Activated CD4-positive, alpha-beta T cell treated with anti-CD3 and anti-CD28 coated beads, Interleukin-2, Interleukin-4, amounts not matched to agents 100 ng/mL and 50 ng/mL, durations not matched to agents 16 hours and 8 hours (primary cell): ENCODE measurements around the gene CNGA1.
"Not testable (repeated sequence)": the region's sequence is repeated elsewhere in the genome, so short reads cannot be mapped to it uniquely, and the experiment has no call there.

Source experiments
- DNase-seq: peaks from one replicate; pipeline ENCODE4 v3.0.0-alpha.2; 2020; ENCODE audit warnings: low spot score

CNGA1 gene

DNA sequence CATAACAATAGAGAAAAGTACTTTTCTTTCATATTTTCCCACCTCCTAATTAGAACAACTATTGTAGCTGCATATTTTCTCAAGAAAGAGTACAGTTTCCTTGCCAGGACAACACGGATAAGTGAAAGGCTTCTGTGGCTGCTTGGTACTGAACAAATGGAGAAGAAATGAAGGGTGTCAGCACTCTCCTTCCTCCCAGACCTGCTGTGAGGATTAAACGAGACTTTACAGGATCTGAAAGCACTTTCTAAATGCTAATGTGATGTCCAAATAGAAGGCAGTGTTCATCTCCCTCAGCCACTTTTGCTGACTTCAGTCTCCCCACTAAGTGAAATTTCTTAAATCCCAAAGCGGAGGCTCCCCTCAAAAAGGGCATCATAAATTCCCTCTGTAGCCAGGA is 14.0 kb upstream of the CNGA1 start:
- DNase-seq: no peak

DNA sequence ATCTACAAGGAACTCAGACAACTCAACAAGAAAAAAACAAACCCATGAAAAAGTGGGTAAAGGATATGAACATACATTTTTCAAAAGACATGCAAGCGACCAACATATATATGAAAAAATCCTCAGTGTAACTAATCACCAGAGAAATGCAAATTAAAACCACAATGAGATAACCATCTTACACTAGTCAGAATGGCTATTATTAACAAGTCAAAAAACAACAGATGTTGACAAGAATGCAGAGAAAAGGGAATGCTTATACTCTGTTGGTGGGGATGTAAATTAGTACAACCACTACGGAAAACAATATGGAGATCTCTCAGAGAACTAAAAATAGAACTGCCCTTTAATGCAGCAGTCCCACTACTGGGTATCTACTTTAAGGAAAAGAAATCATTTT is 12.2 kb upstream of the CNGA1 start:
- DNase-seq: no peak

DNA sequence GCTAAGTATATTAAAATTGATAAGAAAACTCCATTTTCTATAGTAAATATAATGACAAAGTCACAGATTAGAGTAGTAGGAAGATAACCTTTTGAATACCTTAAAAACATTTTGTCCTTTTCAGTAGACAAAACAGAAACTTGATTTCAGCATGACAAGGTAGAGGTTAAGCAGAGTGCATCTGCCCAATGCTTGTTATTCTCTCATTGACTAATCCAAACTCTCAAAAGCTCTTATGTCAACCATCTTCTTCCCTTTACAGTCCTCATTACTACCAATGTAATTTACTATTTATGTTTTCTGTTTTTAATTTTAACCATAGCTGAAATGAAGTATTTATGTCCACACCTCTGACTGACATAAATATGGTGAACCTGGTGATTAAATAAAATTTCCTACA is 11.2 kb upstream of the CNGA1 start:
- peak; percentile 15 for DNase-seq

DNA sequence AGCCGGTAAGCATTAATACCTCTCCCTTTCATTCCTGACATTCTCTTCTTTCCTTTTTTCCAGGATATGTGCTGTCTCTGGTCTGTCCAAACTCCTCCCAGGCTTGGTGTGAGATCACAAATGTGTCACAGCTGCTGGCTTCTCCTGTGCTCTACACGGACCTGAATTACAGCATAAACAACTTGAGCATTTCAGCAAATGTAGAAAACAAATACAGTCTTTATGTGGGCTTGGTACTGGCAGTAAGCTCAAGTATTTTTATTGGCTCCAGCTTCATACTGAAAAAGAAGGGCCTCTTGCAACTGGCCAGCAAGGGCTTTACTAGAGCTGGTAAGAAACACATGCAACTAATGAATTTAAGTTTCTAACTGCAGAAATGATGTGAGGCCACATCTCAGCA is 8.5 kb upstream of the CNGA1 start:
- no peak for DNase-seq

DNA sequence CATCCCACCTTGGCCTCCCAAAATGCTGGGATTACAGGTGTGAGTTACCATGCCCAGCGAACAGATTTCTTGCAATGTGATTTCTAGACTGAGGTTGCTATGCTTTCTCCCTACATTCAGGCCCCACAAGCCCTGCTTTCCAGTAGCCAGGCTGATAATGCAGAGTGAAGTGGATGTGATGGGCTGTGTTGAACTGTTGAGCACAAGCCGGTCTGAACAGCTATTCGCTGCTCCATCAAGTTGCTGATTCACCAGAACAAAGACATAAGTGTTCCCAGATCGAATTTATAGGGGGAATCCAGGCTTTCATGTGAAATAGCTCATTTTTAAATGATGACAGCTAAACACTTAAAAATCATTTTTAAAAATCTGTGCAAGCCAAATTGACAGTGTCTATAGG is 8.0 kb upstream of the CNGA1 start:
- no peak for DNase-seq

DNA sequence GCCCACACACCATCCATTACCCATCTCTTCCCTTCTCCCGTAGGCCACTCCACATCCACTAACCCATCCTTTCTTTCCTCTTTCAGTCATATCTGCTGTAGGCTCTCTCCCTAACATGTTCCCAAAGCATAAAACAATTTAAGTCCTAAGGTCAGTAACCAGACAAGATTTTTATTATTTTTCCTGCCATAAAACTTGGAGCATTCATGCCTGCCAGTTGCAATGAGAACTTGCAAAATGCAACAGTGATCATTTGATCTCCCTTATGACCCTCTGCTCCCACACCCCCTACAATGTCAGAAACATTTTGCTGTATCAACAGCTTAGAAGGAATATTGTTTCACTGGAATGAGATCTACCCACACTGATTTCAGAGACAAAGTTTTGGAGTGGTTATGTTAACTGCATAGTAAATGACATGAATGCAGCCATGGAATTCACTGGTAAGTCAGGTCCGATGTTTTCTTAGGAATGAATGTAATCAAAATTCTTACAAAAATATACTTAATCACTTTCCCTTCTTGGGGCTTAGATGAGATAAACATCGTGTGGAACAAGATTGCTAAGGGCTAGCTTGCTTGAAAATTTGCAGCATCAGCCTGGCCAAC is 5.8 kb upstream of the CNGA1 start:
- no peak for DNase-seq

DNA sequence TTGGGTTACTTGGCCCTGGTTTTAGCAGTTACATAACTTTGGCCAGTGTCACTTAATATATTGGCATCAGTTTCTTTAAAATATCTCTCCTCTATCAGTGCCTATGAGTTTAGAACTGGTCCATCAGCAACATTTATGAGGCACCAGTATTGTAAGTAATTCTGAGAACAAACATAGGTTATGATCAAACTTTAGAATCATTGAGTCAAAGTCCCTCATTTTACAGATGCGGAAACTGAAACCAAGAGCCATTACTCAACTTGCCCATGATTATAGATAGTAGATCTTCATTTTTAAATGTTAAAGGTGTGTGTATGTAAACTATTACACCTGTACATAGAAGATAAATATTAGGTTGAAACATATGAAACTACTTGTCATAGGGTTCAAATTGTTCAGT is 4.6 kb upstream of the CNGA1 start:
- DNase-seq: no peak

DNA sequence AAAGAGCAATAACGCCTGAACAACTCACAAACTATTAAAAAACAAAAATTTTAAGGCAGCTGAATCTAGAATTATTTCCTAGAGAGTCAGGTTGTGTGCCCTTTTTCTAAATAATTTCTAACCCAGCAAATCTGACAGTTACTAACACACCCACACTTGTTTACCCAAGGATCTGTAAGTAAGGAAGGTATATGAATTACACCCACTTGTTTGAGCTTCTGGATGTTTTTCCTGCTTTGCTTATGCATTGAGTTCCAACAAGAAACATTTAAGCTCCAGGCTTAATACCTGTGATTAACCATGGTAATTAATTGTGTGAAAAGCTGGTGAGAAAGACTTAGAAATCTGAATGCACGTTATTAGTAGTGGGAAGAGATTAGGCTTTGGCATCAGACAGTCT is 1.6 kb upstream of the CNGA1 start:
- no peak for DNase-seq

DNA sequence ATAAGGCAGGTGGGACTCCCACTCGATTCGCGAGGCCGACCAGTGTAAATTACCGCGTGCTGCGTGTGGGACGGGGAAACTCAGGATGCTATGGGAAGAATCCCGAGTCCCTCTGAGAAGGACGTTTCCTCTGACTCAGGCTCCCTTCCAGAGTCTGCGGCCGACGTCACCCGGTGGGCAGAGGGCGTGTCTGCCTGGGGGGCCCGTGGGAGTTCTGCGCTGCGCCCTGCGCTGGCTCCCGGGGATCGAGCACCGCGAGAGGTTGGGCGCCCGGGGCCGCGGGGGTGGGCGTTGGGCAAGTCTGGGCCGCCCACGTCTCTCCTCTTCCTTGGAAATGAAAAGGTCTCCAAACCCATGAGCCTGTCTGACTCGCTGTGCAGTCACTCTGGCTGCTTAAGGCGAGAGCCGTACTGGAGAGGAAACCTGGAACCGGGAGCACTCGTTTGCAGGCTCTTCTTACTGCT is 659 bp upstream of the CNGA1 start:
- DNase-seq: no peak

DNA sequence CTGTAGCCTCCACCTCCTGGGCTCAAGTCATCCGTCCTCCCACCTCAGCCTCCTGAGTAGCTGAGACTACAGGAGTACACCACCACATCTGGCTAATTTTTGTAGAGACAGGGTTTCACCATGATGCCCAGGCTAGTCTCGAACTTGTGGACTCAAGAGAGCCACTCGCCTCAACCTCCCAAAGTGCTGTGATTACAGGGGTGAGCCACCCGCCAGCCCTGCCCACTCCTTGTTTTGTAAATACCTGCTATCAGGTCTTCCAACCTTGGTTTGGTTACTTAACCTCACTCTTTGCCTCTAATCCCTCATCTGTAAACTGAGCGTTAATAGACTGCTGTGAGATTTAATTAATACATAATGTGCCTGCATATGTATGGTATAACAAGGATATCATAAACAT is 803 bp downstream of the CNGA1 start:
- no peak for DNase-seq

DNA sequence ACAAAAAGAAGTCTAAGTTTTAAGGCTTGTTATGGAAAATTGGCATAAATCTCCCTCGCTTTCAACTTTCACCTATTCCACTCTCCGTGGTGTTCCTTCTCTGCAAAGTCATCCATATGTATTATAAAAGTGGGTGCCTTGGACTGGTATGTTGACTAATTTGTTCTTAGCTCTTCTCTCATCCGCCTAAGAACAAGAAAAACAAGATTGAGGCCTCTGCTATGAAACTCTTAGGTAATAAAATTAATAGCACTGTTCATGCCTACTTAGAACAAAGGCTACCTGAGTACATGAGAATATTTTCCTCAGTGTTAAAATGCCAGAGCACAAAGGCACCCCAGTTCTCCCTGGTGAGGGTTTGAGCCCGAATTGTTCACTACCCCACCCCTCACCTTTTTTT is 1.3 kb downstream of the CNGA1 start:
- DNase-seq: no peak

DNA sequence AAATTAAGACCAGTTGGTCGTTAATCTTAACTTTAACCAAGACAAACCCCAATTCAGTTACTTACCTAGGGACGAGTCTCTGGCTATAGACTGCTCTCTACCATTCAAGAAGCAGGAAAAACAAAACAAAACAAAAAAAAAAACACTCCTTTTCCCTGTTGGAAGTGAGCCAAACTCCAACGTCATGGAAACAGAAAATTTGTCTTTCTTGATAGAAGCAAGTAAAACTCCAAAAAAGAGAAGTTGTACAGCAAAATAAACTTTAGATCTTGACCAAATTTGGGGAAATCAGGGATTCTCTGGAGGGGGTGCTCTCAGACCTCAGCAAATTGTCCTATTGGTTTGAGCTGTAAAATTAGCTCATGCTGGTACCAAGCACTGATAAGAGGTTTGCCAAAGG is 3.7 kb downstream of the CNGA1 start:
- DNase-seq: no peak

DNA sequence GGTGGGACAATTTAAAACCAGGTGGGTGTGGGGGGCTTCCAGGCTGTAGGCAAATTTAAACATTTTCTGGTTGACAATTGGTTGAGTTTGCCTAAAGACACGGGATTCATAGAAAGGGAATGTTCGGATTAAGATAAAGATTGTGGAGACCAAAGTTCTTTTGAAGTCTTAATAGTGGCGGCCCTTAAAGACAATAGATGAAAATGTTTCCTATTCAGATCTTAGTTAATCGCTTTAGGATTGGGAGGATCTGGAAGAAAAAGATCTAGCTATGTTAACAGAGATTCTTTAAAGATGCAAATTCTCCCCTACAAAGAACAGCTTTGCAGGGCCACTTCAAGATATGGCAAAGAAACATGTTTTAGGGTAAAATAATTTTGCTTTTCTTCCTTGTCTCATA is 4.8 kb downstream of the CNGA1 start:
- no peak for DNase-seq

DNA sequence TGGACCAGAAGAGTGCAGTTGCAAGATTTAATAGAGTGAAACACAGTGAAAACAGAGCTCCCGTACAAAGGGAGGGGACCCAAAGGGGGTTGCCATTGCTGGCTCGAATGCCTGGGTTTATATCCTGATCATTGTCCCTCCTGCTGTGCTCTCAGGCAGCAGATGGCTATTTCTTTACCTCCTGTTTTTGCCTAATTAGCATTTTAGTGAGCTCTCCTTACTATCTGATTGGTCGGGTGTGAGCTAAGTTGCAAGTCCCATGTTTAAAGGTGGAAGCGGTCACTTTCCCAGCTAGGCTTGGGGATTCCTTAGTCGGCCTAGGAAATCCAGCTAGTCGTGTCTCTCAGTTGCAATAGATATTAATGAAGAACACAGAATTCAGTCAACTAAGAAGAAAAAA is 5.6 kb downstream of the CNGA1 start:
- DNase-seq: not testable (repeated sequence)

DNA sequence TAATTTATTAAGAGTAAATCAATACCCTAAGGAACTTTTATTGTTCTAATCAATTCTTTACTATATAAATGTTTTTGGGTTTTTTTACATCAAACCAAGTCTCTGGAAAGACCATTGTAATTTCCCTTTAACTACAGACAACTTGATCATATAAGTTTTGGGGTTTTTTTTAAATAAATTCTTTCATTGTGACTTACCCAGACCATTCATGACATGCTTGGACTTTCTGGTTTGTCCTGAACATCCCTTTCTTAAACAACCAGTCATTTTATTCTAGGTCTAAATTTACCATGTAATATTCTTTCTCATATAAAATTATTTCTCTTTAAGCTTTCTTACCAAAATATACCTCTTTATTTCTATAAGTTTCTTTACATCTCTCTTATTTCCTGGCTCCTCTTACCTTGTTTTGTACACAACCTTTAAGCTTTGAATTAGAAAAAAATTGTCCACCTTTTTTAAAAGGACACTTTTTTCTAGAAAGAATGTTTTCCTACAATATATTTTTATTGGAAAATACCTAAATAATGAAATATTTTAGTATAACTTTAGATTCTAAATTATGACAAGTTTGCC is 8.4 kb downstream of the CNGA1 start:
- no peak for DNase-seq

DNA sequence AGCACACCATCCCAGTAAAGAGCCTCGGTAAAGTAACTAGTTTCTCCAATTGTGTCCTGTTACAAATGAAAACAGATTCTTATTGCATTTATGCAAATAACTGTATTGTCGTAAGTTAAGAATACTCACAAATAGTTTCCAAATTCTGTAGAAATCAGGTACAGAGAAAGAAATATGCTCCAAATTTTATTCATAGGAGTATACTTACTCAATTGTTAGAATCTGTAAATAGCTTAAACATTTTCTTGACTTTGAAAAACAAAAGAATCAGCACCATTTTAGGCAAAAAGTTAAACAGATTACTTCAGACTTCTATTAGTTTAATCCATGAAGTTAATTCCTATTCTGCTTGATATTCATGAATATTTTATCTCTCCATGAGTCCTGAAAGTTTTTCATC is 10.7 kb downstream of the CNGA1 start:
- DNase-seq: no peak

DNA sequence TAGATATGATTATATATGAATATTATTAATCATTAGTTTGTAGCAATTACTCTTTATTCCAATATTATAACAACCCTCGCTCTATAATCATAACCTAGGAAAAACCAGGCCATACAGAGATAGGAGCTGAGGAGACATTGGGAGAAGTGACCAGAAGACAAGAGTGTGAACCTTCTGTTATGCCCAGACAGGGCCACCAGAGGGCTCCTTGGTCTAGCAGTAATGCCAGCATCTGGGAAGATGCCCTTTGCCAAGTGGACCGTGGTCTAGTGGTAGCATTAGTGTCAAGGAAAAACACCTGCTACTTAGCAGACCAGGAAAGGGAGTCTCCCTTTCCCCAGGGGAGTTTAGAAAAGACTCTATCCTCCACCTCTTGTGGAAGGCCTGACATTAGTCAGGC is 12.9 kb downstream of the CNGA1 start:
- peak; percentile 11 for DNase-seq

DNA sequence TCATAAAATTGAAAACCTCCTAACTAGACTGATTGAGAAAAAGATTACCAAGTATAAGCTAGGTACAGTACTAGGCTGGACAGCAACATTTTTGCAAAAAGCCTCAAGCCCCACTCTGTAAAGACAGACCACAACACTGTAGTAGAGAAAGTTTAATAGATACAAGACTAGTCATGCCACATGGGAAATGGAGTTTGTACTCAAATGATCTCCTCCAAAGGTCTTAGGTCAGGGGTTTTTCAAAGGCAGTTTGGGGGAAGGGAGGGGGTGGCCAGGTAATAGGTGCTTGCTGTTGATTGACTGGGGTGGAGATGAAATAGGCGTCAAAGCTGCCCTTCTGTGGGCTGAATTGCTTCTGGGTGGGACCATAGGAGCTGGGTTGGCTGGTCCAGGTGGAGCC is 14.2 kb downstream of the CNGA1 start:
- DNase-seq: no peak

DNA sequence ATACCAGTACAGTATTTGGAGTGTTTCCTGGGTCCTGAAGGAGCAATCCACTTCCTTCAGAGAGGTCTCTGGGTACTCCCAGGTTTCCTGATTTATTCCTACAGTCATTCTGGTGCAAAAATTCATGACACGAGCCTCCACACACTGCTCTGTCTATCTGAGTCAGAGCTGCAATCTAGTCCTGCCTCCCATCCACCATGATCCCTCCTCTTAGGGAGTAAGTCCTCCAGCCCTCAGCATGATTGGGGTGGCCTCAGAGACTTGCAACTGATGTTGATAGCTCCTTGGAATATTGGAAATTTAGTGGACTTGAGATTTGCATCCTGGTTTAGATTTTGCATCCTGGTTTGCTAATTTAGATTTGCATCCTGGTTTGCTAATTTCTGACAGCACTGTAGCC is 20.5 kb downstream of the CNGA1 start:
- DNase-seq: no peak

DNA sequence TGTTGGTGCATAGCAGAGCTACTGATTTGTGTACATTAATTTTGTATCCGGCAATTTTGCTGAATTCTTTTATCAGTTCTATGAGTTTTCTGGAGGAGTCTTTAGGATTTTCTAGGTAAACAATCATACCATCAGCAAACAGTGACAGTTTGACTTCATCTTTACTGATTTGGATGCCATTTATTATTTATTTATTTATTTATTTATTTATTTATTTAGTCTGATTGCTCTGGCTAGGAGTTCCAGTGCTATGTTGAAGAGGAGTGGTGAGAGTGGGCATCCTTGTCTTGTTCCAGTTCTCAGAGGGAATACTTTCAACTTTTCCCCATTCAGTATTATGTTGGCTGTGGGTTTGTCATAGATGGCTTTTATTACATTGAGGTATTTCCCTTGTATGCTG is 24.0 kb downstream of the CNGA1 start:
- not testable (repeated sequence) for DNase-seq

DNA sequence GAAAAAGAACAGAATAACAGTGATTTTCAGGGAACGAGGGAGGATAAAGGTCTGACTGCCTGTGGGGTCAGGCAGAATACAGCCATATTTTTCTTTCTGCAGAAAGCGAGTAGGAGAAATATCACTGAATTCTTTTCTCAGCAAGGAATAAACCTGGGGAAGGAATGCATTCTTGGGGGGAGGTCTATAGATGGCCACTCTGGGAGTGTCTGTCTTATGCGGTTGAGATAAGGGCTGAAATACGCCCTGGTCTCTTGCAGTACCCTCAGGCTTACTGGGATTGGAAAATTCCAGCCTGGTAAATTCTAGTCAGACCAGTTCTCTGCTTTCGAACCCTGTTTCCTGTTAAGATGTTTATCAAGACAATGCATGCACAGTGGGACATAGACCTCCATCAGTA is 26.3 kb downstream of the CNGA1 start:
- DNase-seq: no peak

DNA sequence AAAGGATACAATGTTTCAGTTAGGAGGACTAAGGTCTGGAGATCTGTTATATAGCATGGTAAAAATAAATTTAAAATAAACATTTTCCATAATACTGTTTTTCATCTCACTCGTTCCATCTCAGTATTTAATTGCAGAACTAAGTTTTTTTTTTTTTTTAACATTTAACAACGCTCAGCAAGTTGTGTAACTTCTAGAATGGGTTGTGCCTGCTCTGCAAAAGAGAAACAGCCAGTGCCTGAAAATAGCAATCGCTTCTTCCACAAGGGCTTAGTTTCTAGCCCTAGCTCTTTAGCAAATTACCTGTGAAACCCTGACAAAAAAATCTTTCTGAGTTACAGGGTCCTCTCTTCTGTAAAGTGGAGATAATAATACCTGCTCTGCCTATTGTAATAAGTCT is 41.9 kb downstream of the CNGA1 start:
- no peak for DNase-seq

DNA sequence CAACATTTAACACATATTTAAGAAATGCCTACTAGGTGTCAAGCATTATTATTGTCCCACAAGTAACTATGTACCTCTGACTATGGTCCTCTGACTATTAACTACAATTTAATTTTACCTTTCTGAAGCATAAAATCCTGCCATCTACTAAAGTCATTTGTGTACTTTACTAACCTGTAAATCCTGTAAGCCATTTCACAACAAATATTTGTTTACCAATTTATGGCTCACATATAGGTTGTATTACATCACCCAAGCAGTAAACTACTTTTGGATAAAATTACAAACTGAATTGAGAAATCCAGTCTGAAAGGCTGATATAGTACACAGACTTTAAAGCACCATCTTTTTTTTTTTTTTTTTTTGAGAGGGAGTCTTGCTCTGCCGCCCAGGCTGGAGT is 43.8 kb downstream of the CNGA1 start:
- no peak for DNase-seq

DNA sequence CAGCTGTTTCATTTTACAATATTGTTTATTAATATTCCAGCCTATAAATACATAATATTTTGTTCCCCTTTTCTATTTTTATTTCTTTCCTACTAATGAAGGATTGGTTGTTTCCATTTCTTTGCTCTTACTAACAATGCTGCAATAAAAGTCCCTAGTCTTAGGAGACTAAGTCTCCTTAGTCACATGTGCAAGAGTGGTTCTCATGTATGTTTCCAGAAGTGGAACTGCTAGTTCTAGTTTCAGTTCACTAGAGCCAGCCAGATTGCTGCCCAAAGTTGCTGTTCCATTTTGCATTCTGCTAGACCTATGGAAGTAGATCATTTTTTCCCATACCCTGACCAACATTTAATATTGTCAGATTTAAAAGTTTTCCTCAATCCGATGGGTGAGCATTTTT is 44.3 kb downstream of the CNGA1 start:
- no peak for DNase-seq

DNA sequence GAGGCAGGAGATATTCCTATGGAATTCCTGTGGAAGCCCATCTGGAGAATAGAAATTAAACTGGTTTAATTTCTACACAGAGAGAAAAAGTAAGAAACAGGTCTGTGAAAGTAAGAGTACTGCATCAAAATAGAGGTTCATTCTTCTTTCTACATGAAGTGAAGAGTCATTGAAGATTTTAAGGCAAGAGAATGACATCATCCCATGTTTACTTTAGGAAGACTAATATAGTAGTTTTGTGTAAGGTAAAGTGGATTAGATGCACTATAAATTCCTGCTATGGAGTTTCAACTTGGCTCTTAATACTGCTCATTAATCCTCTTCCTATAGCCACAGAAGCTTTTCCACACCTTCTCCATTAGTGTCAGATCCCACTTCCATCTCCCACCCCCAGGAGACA is 47.6 kb downstream of the CNGA1 start:
- no peak for DNase-seq
